ENCODE data around the gene ITPR1. TPM values are rescaled to one million over a fixed set of nuclear protein-coding genes. Genes with fewer than 3 reads are reported as not detected.

Gene ITPR1
- total and polyA plus RNA-seq, 4 donors, result 3.7 to 39.4 (median 8.2) TPM

- TF ChIP-seq ZBTB33 (IDR thresholded peaks at IDR 0.05) (no peak), FOXA2 (IDR thresholded peaks at IDR 0.05) (no peak), HNF4A (conservative IDR thresholded peaks at IDR 0.05) (no peak), MAX (IDR thresholded peaks at IDR 0.05) (no peak), TAF1 (conservative IDR thresholded peaks at IDR 0.05) (no peak), RXRA (IDR thresholded peaks at IDR 0.05) (no peak), EGR1 (IDR thresholded peaks at IDR 0.05; ENCODE audit: low read depth in 2 of 2) (no peak), ATF3 (IDR thresholded peaks at IDR 0.05) (no peak), FOXA1 (IDR thresholded peaks at IDR 0.05) (no peak)
These were observed 345.5 kb downstream of the ITPR1 start (continued) for GRCh38 chr3:4838621-4839022.

GRCh38 chr3:4839278-4839677 lies 346.1 kb downstream of the ITPR1 start:
- Histone ChIP-seq H3K9me3 (ENCODE audit: control insufficient read depth in 4 of 4, low read length in 3 of 4) (no peaks in the 10 kb centered on the region), H3K4me3 (ENCODE audit: low read depth in 1 of 3, low read length in 3 of 3) (no peak overlapping the region), H3K9ac (ENCODE audit: low read depth in 1 of 2, low read length in 2 of 2) (no peak overlapping the region), H3K4me1 (ENCODE audit: control insufficient read depth in 4 of 4, insufficient read depth in 4 of 4, low read length in 3 of 4) (no peaks in the 10 kb centered on the region), H3K27me3 (ENCODE audit: control insufficient read depth in 4 of 4, insufficient read depth in 4 of 4, low read length in 3 of 4) (no peaks in the 10 kb centered on the region), H3K27ac (ENCODE audit: low read depth in 1 of 2, low read length in 2 of 2) (no peak overlapping the region), H3K36me3 (ENCODE audit: control insufficient read depth in 4 of 4, insufficient read depth in 3 of 4, low read depth in 1 of 4, low read length in 3 of 4) (peaks cover 0 to 1% (median 0%) of the 10 kb centered on the region in 4 donors)
- no peak for DNase-seq (ENCODE audit: low spot score)
- 96% methylated on average over 3 of the region's 3 CpGs for WGBS
- TF ChIP-seq RXRA (IDR thresholded peaks at IDR 0.05) (no peak), TAF1 (conservative IDR thresholded peaks at IDR 0.05) (no peak), GABPA (IDR thresholded peaks at IDR 0.05 in 1 of 2, conservative IDR thresholded peaks at IDR 0.05 in 1 of 2) (no peak), MAX (IDR thresholded peaks at IDR 0.05) (no peak), SP1 (IDR thresholded peaks at IDR 0.05) (no peak), RAD21 (IDR thresholded peaks at IDR 0.05) (no peak), NR2F2 (IDR thresholded peaks at IDR 0.05) (no peak), FOXA2 (IDR thresholded peaks at IDR 0.05) (no peak), REST (IDR thresholded peaks at IDR 0.05) (no peak), FOXA1 (IDR thresholded peaks at IDR 0.05) (no peak), ZBTB33 (IDR thresholded peaks at IDR 0.05) (no peak), ATF3 (IDR thresholded peaks at IDR 0.05) (no peak), HNF4A (conservative IDR thresholded peaks at IDR 0.05) (no peak), JUND (IDR thresholded peaks at IDR 0.05) (no peak), CTCF (IDR thresholded peaks at IDR 0.05; ENCODE audit: low read depth, low read length, missing input control) (no peak), EGR1 (IDR thresholded peaks at IDR 0.05; ENCODE audit: low read depth in 2 of 2) (no peak), HNF4G (IDR thresholded peaks at IDR 0.05) (no peak), YY1 (IDR thresholded peaks at IDR 0.05) (no peak)
